Esophagus squamous epithelium (tissue), 5 donors: Measurements from ENCODE around the gene DAPP1. TPM values are rescaled to one million over a fixed set of nuclear protein-coding genes. Genes with fewer than 3 reads are reported as not detected.

Experiments
- DNase-seq: peaks from one replicate; lab custom pipeline; 2025; lab: John Stamatoyannopoulos, UW
- H3K27ac ChIP-seq, 4 donors: fragments of 200-600 bp; sonication (generic); one replicate each; pipeline ENCODE4 v1.5.1; 2016 to 2019; ENCODE audit warnings: mild to moderate bottlenecking in 1 of 4
- H3K27me3 ChIP-seq, 4 donors: fragments of 200-600 bp; sonication (generic); 1 replicate in 3 of 4; 2 replicates in 1 of 4; pipeline versions ENCODE4 v1.5.1 to v1.6.0; 2017 to 2021; ENCODE audit warnings: antibody characterized with exemption in 1 of 4
- H3K36me3 ChIP-seq, 3 donors: fragments of 200-600 bp; sonication (generic); one replicate each; pipeline ENCODE4 v1.5.1; 2016 to 2019
- H3K4me1 ChIP-seq, 3 donors: fragments of 200-600 bp; sonication (generic); one replicate each; pipeline ENCODE4 v1.5.1; 2017 to 2019
- H3K4me3 ChIP-seq, 4 donors: fragments of 200-600 bp; sonication (generic); 1 replicate in 3 of 4; 2 replicates in 1 of 4; pipeline ENCODE4 v1.5.1; 2016 to 2019; ENCODE audit warnings: mild to moderate bottlenecking in 2 of 4, moderate library complexity in 1 of 4
- H3K9me3 ChIP-seq, 3 donors: fragments of 200-600 bp; sonication (generic); one replicate each; pipeline ENCODE4 v1.5.1; 2016 to 2019
- CTCF ChIP-seq, 6 experiments: fragments of 450-650 bp in 4 of 6; fragments of 200-600 bp in 2 of 6; sonication (generic) in 2 of 6; IDR thresholded peaks; one replicate each; pipeline ENCODE4 v1.5.1; 2016 to 2019; ENCODE audit warnings: antibody characterized with exemption in 6 of 6, mild to moderate bottlenecking in 4 of 6, moderate library complexity in 4 of 6
- POLR2A ChIP-seq, 4 donors: fragments of 450-650 bp; IDR thresholded peaks; one replicate each; pipeline ENCODE4 v1.6.1; 2017; ENCODE audit warnings: antibody characterized with exemption in 4 of 4, mild to moderate bottlenecking in 4 of 4, moderate library complexity in 3 of 4
- WGBS, 2 donors: methylation state at CpG; one replicate each; pipeline ENCODE4 v1.1.5; 2018; 5-methylcytosine and 5-hydroxymethylcytosine counted together
- intact Hi-C: fragments of 100-400 bp; cut with DNase I; formaldehyde crosslinking; loops from one replicate; pipeline ENCODE4 v1.15.0; 2022
- total RNA-seq, 4 donors: library from RNA; depleted of rRNA; stranded (reverse); fragments of >200 nt; gene quantifications; one replicate each; pipeline ENCODE4 v1.1.0, GENCODE V29; 2016
- donor health status: DM: yes; HTN: yes; CAD: no.

The DAPP1 gene
- total RNA-seq, 4 donors from 2014 or later, result 34.9 to 73.2 (median 40.7) TPM

- intact Hi-C loops, result no loop called here
Measured at GRCh38 chr4:99806545-99806944, 10.1 kb upstream of the DAPP1 start.

GRCh38 chr4:99807666-99808065, 9.0 kb upstream of the DAPP1 start:
- TF ChIP-seq POLR2A (IDR thresholded peaks at IDR 0.05) (no peak), CTCF (IDR thresholded peaks at IDR 0.05) (no peak)
- Histone ChIP-seq H3K27ac (no peak overlapping the region), H3K4me3 (no peak overlapping the region), H3K9me3 (no peaks in the 10 kb centered on the region), H3K4me1 (peaks cover 0 to 6% (median 0%) of the 10 kb centered on the region in 3 donors), H3K36me3 (no peaks in the 10 kb centered on the region), H3K27me3 (no peaks in the 10 kb centered on the region)
- DNase-seq, result no peak
- 74 to 80% methylated on average over 4 of the region's 4 CpGs for WGBS, 2 donors
- intact Hi-C loops, result no loop called here

More at GRCh38 chr4:99806545-99806944, 10.1 kb upstream of the DAPP1 start:
- H3K9me3 ChIP-seq, result no peaks in the 10 kb centered on the region
- no peak for DNase-seq
- TF ChIP-seq POLR2A (IDR thresholded peaks at IDR 0.05) (no peak), CTCF (IDR thresholded peaks at IDR 0.05) (no peak)
- no peaks in the 10 kb centered on the region for H3K36me3 ChIP-seq
- H3K27me3 ChIP-seq, result no peaks in the 10 kb centered on the region
- no peak overlapping the region for H3K4me3 ChIP-seq
- peaks cover 0 to 6% (median 0%) of the 10 kb centered on the region in 3 donors for H3K4me1 ChIP-seq
- H3K27ac ChIP-seq, result no peak overlapping the region
- 49 to 51% methylated on average over 3 to 4 of the region's 4 CpGs for WGBS, 2 donors

DNA sequence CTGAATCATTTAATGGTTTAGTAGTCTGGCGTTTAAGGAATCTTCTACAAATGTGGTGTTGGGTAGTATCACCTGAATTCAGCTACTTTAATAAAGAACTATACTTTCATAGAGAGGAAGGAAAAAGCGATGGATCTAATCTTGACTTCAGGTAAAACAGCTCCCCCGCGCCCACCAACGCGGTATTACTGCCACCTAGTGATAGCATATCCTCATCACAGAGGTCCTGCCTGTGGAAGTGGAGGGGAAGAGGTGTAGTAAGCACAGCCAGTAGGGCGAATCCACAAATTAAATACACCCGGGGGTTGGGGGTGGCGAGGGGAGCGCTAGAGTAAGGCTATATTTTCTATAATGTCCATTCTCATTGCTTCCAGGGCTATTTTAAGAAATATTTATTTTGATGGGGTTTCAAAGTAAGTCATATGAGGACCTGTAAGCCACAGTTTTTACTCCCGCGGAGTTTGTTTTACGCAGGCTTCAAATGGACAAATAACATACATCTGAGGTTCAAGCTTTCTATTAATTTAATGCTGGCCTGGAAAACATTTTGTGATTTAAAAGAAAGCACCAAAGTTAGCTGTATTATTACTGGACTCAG, 8.3 kb upstream of the DAPP1 start:
- H3K9me3 ChIP-seq, result no peaks in the 10 kb centered on the region
- 26 to 28% methylated on average over 13 of the region's 13 CpGs for WGBS, 2 donors
- H3K36me3 ChIP-seq, result no peaks in the 10 kb centered on the region
- no peaks in the 10 kb centered on the region for H3K27me3 ChIP-seq
- no peak overlapping the region for H3K4me3 ChIP-seq
- H3K4me1 ChIP-seq, result peaks cover 0 to 6% (median 0%) of the 10 kb centered on the region in 3 donors
- H3K27ac ChIP-seq, result no peak overlapping the region
- TF ChIP-seq CTCF (IDR thresholded peaks at IDR 0.05) (peak; percentile 55 to 83 (median 58)), POLR2A (IDR thresholded peaks at IDR 0.05) (no peak)
- intact Hi-C loops, result no loop called here
- no peak for DNase-seq

DNA sequence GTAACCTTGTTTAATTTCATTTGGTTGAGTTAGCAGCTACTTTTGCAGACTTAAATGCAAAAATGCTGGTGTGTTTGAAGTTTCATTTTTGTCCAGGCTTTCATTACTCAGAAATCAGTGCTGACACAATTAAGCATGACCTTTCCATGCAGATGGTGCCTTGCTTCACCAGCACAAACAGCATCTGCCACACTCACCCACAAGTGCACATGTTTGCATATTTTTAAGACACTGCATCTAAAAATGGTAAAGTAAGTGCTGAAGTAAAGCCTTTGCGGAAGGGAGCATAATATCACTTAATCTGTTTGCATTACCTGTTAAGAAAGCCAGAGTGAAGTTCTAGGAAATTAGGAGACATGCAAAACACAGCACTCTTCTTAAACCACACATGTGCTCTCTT, 7.3 kb upstream of the DAPP1 start:
- Histone ChIP-seq H3K27me3 (no peaks in the 10 kb centered on the region), H3K4me3 (no peak overlapping the region), H3K36me3 (no peaks in the 10 kb centered on the region), H3K9me3 (no peaks in the 10 kb centered on the region), H3K27ac (no peak overlapping the region), H3K4me1 (peaks cover 0 to 9% (median 0%) of the 10 kb centered on the region in 3 donors)
- WGBS, 2 donors, result 63 to 72% methylated on average over 1 of the region's 1 CpG
- no peak for DNase-seq
- intact Hi-C loops, result no loop called here
- TF ChIP-seq CTCF (IDR thresholded peaks at IDR 0.05) (no peak), POLR2A (IDR thresholded peaks at IDR 0.05) (no peak)

- no peak overlapping the region for H3K27ac ChIP-seq
- H3K4me1 ChIP-seq, result peaks cover 5 to 21% (median 12%) of the 10 kb centered on the region in 3 donors
- no peaks in the 10 kb centered on the region for H3K36me3 ChIP-seq
- no peak overlapping the region for H3K4me3 ChIP-seq
- intact Hi-C loops, result loop anchor here (5.0 to 10.0 kb wide), 3 partner anchors 64 to 248 kb away; partner anchors contain the start of genes DNAJB14 and TRMT10A
- no peak for TF ChIP-seq POLR2A (IDR thresholded peaks at IDR 0.05)
- no peak for TF ChIP-seq CTCF (IDR thresholded peaks at IDR 0.05)
- no peak for DNase-seq
- no peaks in the 10 kb centered on the region for H3K27me3 ChIP-seq
- H3K9me3 ChIP-seq, result no peaks in the 10 kb centered on the region
Measured at GRCh38 chr4:99810536-99810935, 6.1 kb upstream of the DAPP1 start.
